ACHN (cell line): Measurements from ENCODE around the gene ST14.
A peak's percentile ranks its signal among the peaks of the same experiment; 100 is the strongest.

Experiments
- DNase-seq: peaks from one replicate; pipeline ENCODE4 v3.0.0-alpha.2; 2015
- in situ Hi-C: cut with HindIII; loops from 2 replicates; pipeline ENCODE4 v1.10.0; 2017; ENCODE audit warnings: low sequenced_read_pairs, low pct_ligation_motif_present, low pct_unique_long_range_greater_than_20kb

ST14 gene

GRCh38 chr11:130159657-130160497, at the start of gene ST14:
TSS of gene ST14 (plus strand) at chr11:130159782. CDS start at chr11:130159980, 198 bp downstream.
- no peak for DNase-seq
- in situ Hi-C loops, result no loop called here

- no peak for DNase-seq
- in situ Hi-C loops, result no loop called here
Measured at GRCh38 chr11:130110339-130111108, 49.1 kb upstream of the ST14 start.

GRCh38 chr11:130112071-130112830, 47.3 kb upstream of the ST14 start:
- in situ Hi-C loops, result no loop called here
- DNase-seq, result no peak

- in situ Hi-C loops, result no loop called here
- DNase-seq, result no peak
Measured at GRCh38 chr11:130114281-130114680, 45.3 kb upstream of the ST14 start.

GRCh38 chr11:130114726-130115125, 44.9 kb upstream of the ST14 start:
- in situ Hi-C loops, result no loop called here
- DNase-seq, result no peak

- in situ Hi-C loops, result no loop called here
Measured at GRCh38 chr11:130115218-130115617, 44.4 kb upstream of the ST14 start.

GRCh38 chr11:130118165-130118564, 41.4 kb upstream of the ST14 start:
- DNase-seq, result no peak
- in situ Hi-C loops, result no loop called here

More at GRCh38 chr11:130115218-130115617, 44.4 kb upstream of the ST14 start:
- DNase-seq, result no peak

- DNase-seq, result no peak
- in situ Hi-C loops, result no loop called here
Measured at GRCh38 chr11:130118636-130119387, 40.8 kb upstream of the ST14 start.

- no peak for DNase-seq
- in situ Hi-C loops, result no loop called here
Measured at GRCh38 chr11:130120045-130120444, 39.5 kb upstream of the ST14 start.

- in situ Hi-C loops, result no loop called here
- no peak for DNase-seq
Measured at GRCh38 chr11:130121445-130121978, 38.1 kb upstream of the ST14 start.

GRCh38 chr11:130122141-130122575, 37.4 kb upstream of the ST14 start:
- in situ Hi-C loops, result no loop called here
- no peak for DNase-seq

GRCh38 chr11:130123414-130124040, 36.1 kb upstream of the ST14 start:
- in situ Hi-C loops, result no loop called here
- DNase-seq, result no peak

- in situ Hi-C loops, result no loop called here
- DNase-seq, result peak; percentile 72
Measured at GRCh38 chr11:130124096-130124495, 35.5 kb upstream of the ST14 start.

- in situ Hi-C loops, result loop anchor here (25.0 kb wide), 1 partner anchor 188 kb away; no protein-coding TSS in a partner anchor
- no peak for DNase-seq
Measured at GRCh38 chr11:130125638-130126037, 33.9 kb upstream of the ST14 start.

GRCh38 chr11:130126516-130126915, 33.1 kb upstream of the ST14 start:
- in situ Hi-C loops, result loop anchor here (25.0 kb wide), 1 partner anchor 189 kb away; no protein-coding TSS in a partner anchor
- no peak for DNase-seq

GRCh38 chr11:130127509-130127908, 32.1 kb upstream of the ST14 start:
- no peak for DNase-seq

GRCh38 chr11:130128626-130129025, 31.0 kb upstream of the ST14 start:
- no peak for DNase-seq
- in situ Hi-C loops, result loop anchor here (25.0 kb wide), 1 partner anchor 191 kb away; no protein-coding TSS in a partner anchor

More at GRCh38 chr11:130127509-130127908, 32.1 kb upstream of the ST14 start:
- in situ Hi-C loops, result loop anchor here (25.0 kb wide), 1 partner anchor 190 kb away; no protein-coding TSS in a partner anchor
